GM13977 (cell line): Measurements from ENCODE around the gene KHNYN.

ENCODE experiments used
- DNase-seq: peaks from one replicate; pipeline ENCODE4 v3.0.0; 2012; ENCODE audit warnings: low spot score
- CTCF ChIP-seq: IDR thresholded peaks from 2 replicates; pipeline ENCODE4 v1.5.1; 2012; ENCODE audit warnings: mild to moderate bottlenecking, control low read depth; ENCODE audit not compliant: insufficient read depth; ENCODE audit errors: extremely low read depth, missing control alignments
- in situ Hi-C: fragments of 300-500 bp; cut with MboI; formaldehyde crosslinking; loops from one replicate; pipeline ENCODE4 v1.12.0; 2022; ENCODE audit warnings: low sequenced_read_pairs, low pct_unique_long_range_greater_than_20kb, mixed read lengths, inconsistent platforms; ENCODE audit not compliant: unreplicated experiment

Gene KHNYN

GRCh38 chr14:24395609-24396582 lies 33.9 kb upstream of the KHNYN start:
- no peak for TF ChIP-seq CTCF
- in situ Hi-C loops: no loop called here
- no peak for DNase-seq

- no peak for TF ChIP-seq CTCF
- no peak for DNase-seq
- in situ Hi-C loops: no loop called here
Observed at GRCh38 chr14:24397639-24398292, 32.0 kb upstream of the KHNYN start.

- in situ Hi-C loops: no loop called here
- no peak for TF ChIP-seq CTCF
- DNase-seq: no peak
Observed at GRCh38 chr14:24398293-24398652, 31.5 kb upstream of the KHNYN start.

- DNase-seq: no peak
- TF ChIP-seq CTCF: no peak
- in situ Hi-C loops: no loop called here
Observed at GRCh38 chr14:24398653-24399446, 30.9 kb upstream of the KHNYN start, which contains the start of gene NYNRIN. Gene NYNRIN (plus strand): TSS chr14:24399003. CDS start chr14:24399247, 244 bp downstream.

- TF ChIP-seq CTCF: no peak
- no peak for DNase-seq
- in situ Hi-C loops: no loop called here
Observed at GRCh38 chr14:24399447-24399822, 30.3 kb upstream of the KHNYN start.

GRCh38 chr14:24399999-24400718 lies 29.6 kb upstream of the KHNYN start:
- TF ChIP-seq CTCF: no peak
- no peak for DNase-seq
- in situ Hi-C loops: no loop called here
